SK-N-SH treated with all-trans-retinoic acid at 6 μM for 48 hours (cell line): Measurements from ENCODE around the gene IGF1R.

Experiments used
- ATAC-seq: fragments of 200-7000 bp; cut with Tn5 transposase; 3 replicates; pipeline ENCODE4 v1.9.1; 2020; ENCODE audit warnings: mild to moderate bottlenecking, moderate library complexity
- ARNTL ChIP-seq: fragments of 450-650 bp; formaldehyde crosslinking; IDR thresholded peaks from 2 replicates; pipeline ENCODE4 v1.5.0; 2020; ENCODE audit warnings: low read depth, mild to moderate bottlenecking, moderate library complexity, borderline replicate concordance
- BACH2 ChIP-seq: fragments of 250-450 bp; sonication (Bioruptor Pico); IDR thresholded peaks from 2 replicates; pipeline ENCODE4 v1.9.0; 2021; ENCODE audit warnings: mild to moderate bottlenecking, borderline replicate concordance
- CSDC2 ChIP-seq: fragments of 250-450 bp; sonication (Bioruptor Pico); IDR thresholded peaks from 2 replicates; pipeline ENCODE4 v1.5.0; 2020; ENCODE audit warnings: mild to moderate bottlenecking, moderate library complexity
- ESRRG ChIP-seq: fragments of 250-450 bp; sonication (Bioruptor Pico); IDR thresholded peaks from 2 replicates; pipeline ENCODE4 v1.6.1; 2021; ENCODE audit warnings: mild to moderate bottlenecking
- GLIS3 ChIP-seq: fragments of 250-450 bp; sonication (Bioruptor Pico); IDR thresholded peaks from 2 replicates; pipeline ENCODE4 v1.5.0; 2020; ENCODE audit warnings: mild to moderate bottlenecking, moderate library complexity
- ISL1 ChIP-seq: fragments of 250-450 bp; sonication (Bioruptor Pico); IDR thresholded peaks from 2 replicates; pipeline ENCODE4 v2.1.2; 2022; ENCODE audit warnings: mild to moderate bottlenecking, moderate library complexity
- PPARA ChIP-seq: fragments of 250-450 bp; sonication (Bioruptor Pico); IDR thresholded peaks from 2 replicates; pipeline ENCODE4 v1.5.0; 2020; ENCODE audit warnings: mild to moderate bottlenecking, borderline replicate concordance
- RARB ChIP-seq: fragments of 250-450 bp; sonication (Bioruptor Pico); IDR thresholded peaks from 2 replicates; pipeline ENCODE4 v1.8.0; 2021; ENCODE audit warnings: mild to moderate bottlenecking, moderate library complexity
- SNAI2 ChIP-seq: fragments of 250-450 bp; sonication (Bioruptor Pico); IDR thresholded peaks from 2 replicates; pipeline ENCODE4 v1.5.0; 2020; ENCODE audit warnings: mild to moderate bottlenecking, moderate library complexity
- TCF4 ChIP-seq: fragments of 250-450 bp; sonication (Bioruptor Pico); IDR thresholded peaks from 2 replicates; pipeline ENCODE4 v1.8.0; 2021; ENCODE audit warnings: mild to moderate bottlenecking, moderate library complexity, borderline replicate concordance
- TOX ChIP-seq: fragments of 250-450 bp; sonication (Bioruptor Pico); IDR thresholded peaks from 2 replicates; pipeline ENCODE4 v1.8.0; 2021; ENCODE audit warnings: mild to moderate bottlenecking, moderate library complexity, borderline replicate concordance
- ZC3H10 ChIP-seq: fragments of 250-450 bp; sonication (Bioruptor Pico); IDR thresholded peaks from 2 replicates; pipeline ENCODE4 v1.5.1; 2021; ENCODE audit warnings: mild to moderate bottlenecking, moderate library complexity
- ZFP3 ChIP-seq: fragments of 250-450 bp; sonication (Bioruptor Pico); IDR thresholded peaks from 2 replicates; pipeline ENCODE4 v1.5.0; 2020; ENCODE audit warnings: mild to moderate bottlenecking, moderate library complexity
- ZFP30 ChIP-seq: fragments of 450-650 bp; formaldehyde crosslinking; IDR thresholded peaks from 2 replicates; pipeline ENCODE4 v1.5.0; 2022; ENCODE audit warnings: mild to moderate bottlenecking, moderate library complexity
- ZNF565 ChIP-seq: fragments of 450-650 bp; formaldehyde crosslinking; conservative IDR thresholded peaks from 2 replicates; pipeline ENCODE4 v1.5.0; 2020; ENCODE audit warnings: low read depth, mild to moderate bottlenecking, moderate library complexity
- ZNF70 ChIP-seq: fragments of 450-650 bp; formaldehyde crosslinking; IDR thresholded peaks from 2 replicates; pipeline ENCODE4 v1.5.0; 2020; ENCODE audit warnings: mild to moderate bottlenecking, moderate library complexity
- ZNF8 ChIP-seq: fragments of 450-650 bp; formaldehyde crosslinking; IDR thresholded peaks from 2 replicates; pipeline ENCODE4 v1.5.0; 2020; ENCODE audit warnings: mild to moderate bottlenecking, moderate library complexity
- TF ChIP-seq, protein P1 (sequence below): fragments of 250-450 bp; sonication (Bioruptor Pico); IDR thresholded peaks from 2 replicates; pipeline ENCODE4 v1.5.1; 2021; ENCODE audit warnings: mild to moderate bottlenecking, moderate library complexity
- TF ChIP-seq, protein P2 (sequence below): fragments of 250-450 bp; sonication (Bioruptor Pico); IDR thresholded peaks from 2 replicates; pipeline ENCODE4 v1.8.0; 2021; ENCODE audit warnings: low read depth, mild to moderate bottlenecking, moderate library complexity, borderline replicate concordance
- TF ChIP-seq, protein P3 (sequence below): fragments of 250-450 bp; sonication (Bioruptor Pico); IDR thresholded peaks from 2 replicates; pipeline ENCODE4 v1.5.0; 2020; ENCODE audit warnings: mild to moderate bottlenecking, moderate library complexity
- TF ChIP-seq, protein P4 (sequence below): fragments of 250-450 bp; sonication (Bioruptor Pico); IDR thresholded peaks from 2 replicates; pipeline ENCODE4 v1.8.0; 2020; ENCODE audit warnings: mild to moderate bottlenecking, moderate library complexity, borderline replicate concordance
- TF ChIP-seq, protein P5 (sequence below): fragments of 250-450 bp; sonication (Bioruptor Pico); IDR thresholded peaks from 2 replicates; pipeline ENCODE4 v1.5.1; 2020; ENCODE audit warnings: low read depth, mild to moderate bottlenecking, moderate library complexity

IGF1R gene

DNA sequence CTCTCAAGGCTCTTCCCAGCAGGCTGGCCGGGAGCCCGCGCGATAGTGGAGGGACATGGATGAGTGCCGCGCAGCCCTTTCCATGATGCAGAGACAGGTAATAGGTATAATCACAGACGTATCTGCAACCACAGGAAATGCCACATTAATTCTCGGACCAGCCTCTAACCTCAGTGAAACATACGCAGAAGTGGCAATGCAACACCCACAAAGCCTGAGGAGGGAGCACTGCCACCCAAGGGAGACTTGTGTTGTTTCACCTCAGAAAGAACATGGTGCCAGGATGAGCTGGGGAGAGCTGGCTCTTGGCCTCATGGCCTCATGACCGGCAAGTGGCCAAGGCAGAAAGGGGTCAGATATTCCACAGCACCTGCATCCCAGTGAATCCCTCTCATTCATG is 320.2 kb downstream of the IGF1R start:
- TF ChIP-seq ZC3H10 (CRISPR knock-in tag), result no peak
- no peak for TF ChIP-seq ZFP3 (CRISPR knock-in tag)
- TF ChIP-seq, protein P1, sequence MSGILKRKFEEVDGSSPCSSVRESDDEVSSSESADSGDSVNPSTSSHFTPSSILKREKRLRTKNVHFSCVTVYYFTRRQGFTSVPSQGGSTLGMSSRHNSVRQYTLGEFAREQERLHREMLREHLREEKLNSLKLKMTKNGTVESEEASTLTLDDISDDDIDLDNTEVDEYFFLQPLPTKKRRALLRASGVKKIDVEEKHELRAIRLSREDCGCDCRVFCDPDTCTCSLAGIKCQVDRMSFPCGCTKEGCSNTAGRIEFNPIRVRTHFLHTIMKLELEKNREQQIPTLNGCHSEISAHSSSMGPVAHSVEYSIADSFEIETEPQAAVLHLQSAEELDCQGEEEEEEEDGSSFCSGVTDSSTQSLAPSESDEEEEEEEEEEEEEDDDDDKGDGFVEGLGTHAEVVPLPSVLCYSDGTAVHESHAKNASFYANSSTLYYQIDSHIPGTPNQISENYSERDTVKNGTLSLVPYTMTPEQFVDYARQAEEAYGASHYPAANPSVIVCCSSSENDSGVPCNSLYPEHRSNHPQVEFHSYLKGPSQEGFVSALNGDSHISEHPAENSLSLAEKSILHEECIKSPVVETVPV (CRISPR knock-in tag), result no peak
- TF ChIP-seq TCF4 (CRISPR knock-in tag), result no peak
- TF ChIP-seq ZNF70 (CRISPR knock-in tag), result no peak
- TF ChIP-seq, protein P2, sequence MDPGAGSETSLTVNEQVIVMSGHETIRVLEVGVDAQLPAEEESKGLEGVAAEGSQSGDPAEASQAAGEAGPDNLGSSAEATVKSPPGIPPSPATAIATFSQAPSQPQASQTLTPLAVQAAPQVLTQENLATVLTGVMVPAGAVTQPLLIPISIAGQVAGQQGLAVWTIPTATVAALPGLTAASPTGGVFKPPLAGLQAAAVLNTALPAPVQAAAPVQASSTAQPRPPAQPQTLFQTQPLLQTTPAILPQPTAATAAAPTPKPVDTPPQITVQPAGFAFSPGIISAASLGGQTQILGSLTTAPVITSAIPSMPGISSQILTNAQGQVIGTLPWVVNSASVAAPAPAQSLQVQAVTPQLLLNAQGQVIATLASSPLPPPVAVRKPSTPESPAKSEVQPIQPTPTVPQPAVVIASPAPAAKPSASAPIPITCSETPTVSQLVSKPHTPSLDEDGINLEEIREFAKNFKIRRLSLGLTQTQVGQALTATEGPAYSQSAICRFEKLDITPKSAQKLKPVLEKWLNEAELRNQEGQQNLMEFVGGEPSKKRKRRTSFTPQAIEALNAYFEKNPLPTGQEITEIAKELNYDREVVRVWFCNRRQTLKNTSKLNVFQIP (CRISPR knock-in tag), result no peak
- TF ChIP-seq, protein P3, sequence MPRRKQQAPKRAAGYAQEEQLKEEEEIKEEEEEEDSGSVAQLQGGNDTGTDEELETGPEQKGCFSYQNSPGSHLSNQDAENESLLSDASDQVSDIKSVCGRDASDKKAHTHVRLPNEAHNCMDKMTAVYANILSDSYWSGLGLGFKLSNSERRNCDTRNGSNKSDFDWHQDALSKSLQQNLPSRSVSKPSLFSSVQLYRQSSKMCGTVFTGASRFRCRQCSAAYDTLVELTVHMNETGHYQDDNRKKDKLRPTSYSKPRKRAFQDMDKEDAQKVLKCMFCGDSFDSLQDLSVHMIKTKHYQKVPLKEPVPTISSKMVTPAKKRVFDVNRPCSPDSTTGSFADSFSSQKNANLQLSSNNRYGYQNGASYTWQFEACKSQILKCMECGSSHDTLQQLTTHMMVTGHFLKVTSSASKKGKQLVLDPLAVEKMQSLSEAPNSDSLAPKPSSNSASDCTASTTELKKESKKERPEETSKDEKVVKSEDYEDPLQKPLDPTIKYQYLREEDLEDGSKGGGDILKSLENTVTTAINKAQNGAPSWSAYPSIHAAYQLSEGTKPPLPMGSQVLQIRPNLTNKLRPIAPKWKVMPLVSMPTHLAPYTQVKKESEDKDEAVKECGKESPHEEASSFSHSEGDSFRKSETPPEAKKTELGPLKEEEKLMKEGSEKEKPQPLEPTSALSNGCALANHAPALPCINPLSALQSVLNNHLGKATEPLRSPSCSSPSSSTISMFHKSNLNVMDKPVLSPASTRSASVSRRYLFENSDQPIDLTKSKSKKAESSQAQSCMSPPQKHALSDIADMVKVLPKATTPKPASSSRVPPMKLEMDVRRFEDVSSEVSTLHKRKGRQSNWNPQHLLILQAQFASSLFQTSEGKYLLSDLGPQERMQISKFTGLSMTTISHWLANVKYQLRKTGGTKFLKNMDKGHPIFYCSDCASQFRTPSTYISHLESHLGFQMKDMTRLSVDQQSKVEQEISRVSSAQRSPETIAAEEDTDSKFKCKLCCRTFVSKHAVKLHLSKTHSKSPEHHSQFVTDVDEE, result no peak
- TF ChIP-seq PPARA, result no peak
- TF ChIP-seq ZNF8, result no peak
- TF ChIP-seq, protein P4, sequence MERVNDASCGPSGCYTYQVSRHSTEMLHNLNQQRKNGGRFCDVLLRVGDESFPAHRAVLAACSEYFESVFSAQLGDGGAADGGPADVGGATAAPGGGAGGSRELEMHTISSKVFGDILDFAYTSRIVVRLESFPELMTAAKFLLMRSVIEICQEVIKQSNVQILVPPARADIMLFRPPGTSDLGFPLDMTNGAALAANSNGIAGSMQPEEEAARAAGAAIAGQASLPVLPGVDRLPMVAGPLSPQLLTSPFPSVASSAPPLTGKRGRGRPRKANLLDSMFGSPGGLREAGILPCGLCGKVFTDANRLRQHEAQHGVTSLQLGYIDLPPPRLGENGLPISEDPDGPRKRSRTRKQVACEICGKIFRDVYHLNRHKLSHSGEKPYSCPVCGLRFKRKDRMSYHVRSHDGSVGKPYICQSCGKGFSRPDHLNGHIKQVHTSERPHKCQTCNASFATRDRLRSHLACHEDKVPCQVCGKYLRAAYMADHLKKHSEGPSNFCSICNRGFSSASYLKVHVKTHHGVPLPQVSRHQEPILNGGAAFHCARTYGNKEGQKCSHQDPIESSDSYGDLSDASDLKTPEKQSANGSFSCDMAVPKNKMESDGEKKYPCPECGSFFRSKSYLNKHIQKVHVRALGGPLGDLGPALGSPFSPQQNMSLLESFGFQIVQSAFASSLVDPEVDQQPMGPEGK (CRISPR knock-in tag), result no peak
- no peak for TF ChIP-seq ISL1
- TF ChIP-seq CSDC2 (CRISPR knock-in tag), result no peak
- TF ChIP-seq TOX (CRISPR knock-in tag), result no peak
- no peak for TF ChIP-seq RARB (CRISPR knock-in tag)
- TF ChIP-seq ZNF565, result no peak
- no peak for TF ChIP-seq GLIS3 (CRISPR knock-in tag)
- no peak for TF ChIP-seq BACH2 (CRISPR knock-in tag)
- no peak for TF ChIP-seq ZFP30 (CRISPR knock-in tag)
- ATAC-seq, result no peak

DNA sequence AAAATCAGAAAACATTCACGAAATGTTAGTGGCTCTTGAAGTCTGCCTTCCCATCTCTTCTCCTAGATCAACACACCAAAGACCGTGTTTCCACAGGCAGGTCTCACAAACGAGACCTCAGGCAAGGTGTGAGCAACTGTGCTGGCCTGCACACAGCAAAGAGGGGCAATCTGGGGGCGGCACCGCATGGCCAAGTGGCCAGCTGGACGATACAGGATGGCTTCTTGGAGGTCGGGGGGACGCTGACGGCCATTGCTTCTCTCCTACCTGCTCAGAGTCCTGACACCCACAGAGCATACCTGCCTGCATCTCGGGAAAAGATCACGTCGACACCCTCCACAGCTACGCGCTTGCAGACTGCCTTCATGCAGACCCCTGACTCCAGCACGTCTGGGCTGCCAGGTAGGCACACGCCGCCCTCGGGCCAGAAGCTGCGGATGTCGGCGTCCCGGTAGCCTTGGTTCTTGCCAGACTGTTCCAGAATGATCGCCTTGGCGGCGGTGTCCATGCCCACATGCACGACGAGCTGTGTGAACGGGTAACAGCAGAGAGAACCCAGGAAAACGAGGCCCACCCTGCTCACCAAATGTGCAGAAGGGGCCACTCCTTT is 320.9 kb downstream of the IGF1R start:
- TF ChIP-seq, protein P4 (CRISPR knock-in tag), result no peak
- TF ChIP-seq ZNF8, result no peak
- no peak for TF ChIP-seq ZFP30 (CRISPR knock-in tag)
- TF ChIP-seq ISL1, result no peak
- no peak for TF ChIP-seq ZNF70 (CRISPR knock-in tag)
- TF ChIP-seq SNAI2, result no peak
- TF ChIP-seq ZFP3 (CRISPR knock-in tag), result no peak
- TF ChIP-seq BACH2 (CRISPR knock-in tag), result no peak
- no peak for TF ChIP-seq RARB (CRISPR knock-in tag)
- no peak for TF ChIP-seq GLIS3 (CRISPR knock-in tag)
- TF ChIP-seq, protein P5, sequence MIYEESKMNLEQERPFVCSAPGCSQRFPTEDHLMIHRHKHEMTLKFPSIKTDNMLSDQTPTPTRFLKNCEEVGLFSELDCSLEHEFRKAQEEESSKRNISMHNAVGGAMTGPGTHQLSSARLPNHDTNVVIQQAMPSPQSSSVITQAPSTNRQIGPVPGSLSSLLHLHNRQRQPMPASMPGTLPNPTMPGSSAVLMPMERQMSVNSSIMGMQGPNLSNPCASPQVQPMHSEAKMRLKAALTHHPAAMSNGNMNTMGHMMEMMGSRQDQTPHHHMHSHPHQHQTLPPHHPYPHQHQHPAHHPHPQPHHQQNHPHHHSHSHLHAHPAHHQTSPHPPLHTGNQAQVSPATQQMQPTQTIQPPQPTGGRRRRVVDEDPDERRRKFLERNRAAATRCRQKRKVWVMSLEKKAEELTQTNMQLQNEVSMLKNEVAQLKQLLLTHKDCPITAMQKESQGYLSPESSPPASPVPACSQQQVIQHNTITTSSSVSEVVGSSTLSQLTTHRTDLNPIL (CRISPR knock-in tag), result no peak
- TF ChIP-seq ARNTL (CRISPR knock-in tag), result no peak
- no peak for TF ChIP-seq CSDC2 (CRISPR knock-in tag)
- TF ChIP-seq ESRRG (CRISPR knock-in tag), result no peak
- no peak for TF ChIP-seq ZNF565
- TF ChIP-seq PPARA, result no peak
- TF ChIP-seq TOX (CRISPR knock-in tag), result no peak
- TF ChIP-seq, protein P2 (CRISPR knock-in tag), result no peak
- ATAC-seq, result no peak
